Measurements from ENCODE around the gene ACTG1. TPM values are rescaled to one million over a fixed set of nuclear protein-coding genes. Genes with fewer than 3 reads are reported as not detected.

Gene ACTG1
- total RNA-seq, 2 donors from 2014 or later: 4,461 to 5,616 TPM

DNA sequence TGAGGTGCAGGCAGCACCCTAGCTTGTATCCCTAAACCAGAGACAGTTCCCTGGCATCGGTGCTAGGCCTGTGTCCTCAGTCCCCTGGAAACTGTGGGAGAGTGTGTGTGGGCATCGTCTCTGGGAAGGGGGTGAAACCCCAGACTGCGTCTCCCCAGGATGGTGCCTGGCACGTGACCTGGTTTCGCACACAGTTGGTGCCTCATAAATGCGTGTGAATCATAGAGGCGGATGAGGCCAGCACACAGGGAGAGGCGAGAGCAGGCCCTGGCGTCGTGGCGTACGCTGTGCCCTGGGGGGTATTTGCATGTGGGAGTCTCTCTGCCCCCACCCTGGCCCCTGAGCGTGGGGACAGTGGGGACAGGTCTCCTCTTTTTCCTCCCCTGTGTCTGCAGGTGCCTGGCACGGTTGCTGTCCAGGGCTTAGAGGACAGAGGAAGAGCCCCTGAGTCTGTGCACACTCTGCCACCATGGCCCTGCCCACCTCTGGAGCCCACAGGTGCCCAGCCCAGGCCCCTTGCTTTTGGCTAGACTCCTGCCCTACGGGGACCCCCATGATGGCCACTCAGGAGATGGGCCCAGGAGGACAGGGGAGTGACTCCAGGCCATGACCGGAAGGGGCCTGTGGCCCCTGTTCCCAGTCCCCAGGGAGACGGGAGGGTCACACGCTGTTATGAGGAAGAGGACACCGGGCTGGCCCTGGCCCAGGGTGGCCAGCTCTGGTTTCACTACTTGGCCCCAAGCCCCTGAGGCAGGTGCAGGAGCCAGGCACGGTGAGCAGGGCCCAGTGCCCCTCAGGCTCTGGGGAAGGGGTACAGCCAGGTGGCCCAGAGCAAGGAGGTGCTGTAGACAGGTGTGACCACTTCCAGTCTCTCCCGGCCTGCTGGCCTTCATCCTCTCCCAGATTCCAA, 14.3 kb upstream of the ACTG1 start:
- DNase-seq: no peak
- no peaks in the 10 kb centered on the region for H3K36me3 ChIP-seq (ENCODE audit: control insufficient read depth, insufficient read depth, low read length)
- no peak overlapping the region for H3K27ac ChIP-seq (ENCODE audit: low read depth, low read length)
- no peak overlapping the region for H3K4me3 ChIP-seq (ENCODE audit: low read length)
- H3K27me3 Mint-ChIP-seq (ENCODE audit: insufficient read depth): peaks cover 32% of the 10 kb centered on the region
- peaks cover 2% of the 10 kb centered on the region for H3K4me1 Mint-ChIP-seq
- TF ChIP-seq, protein P1, sequence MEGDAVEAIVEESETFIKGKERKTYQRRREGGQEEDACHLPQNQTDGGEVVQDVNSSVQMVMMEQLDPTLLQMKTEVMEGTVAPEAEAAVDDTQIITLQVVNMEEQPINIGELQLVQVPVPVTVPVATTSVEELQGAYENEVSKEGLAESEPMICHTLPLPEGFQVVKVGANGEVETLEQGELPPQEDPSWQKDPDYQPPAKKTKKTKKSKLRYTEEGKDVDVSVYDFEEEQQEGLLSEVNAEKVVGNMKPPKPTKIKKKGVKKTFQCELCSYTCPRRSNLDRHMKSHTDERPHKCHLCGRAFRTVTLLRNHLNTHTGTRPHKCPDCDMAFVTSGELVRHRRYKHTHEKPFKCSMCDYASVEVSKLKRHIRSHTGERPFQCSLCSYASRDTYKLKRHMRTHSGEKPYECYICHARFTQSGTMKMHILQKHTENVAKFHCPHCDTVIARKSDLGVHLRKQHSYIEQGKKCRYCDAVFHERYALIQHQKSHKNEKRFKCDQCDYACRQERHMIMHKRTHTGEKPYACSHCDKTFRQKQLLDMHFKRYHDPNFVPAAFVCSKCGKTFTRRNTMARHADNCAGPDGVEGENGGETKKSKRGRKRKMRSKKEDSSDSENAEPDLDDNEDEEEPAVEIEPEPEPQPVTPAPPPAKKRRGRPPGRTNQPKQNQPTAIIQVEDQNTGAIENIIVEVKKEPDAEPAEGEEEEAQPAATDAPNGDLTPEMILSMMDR (conservative IDR thresholded peaks at IDR 0.05): no peak
- no peak overlapping the region for H3K27ac Mint-ChIP-seq
- H3K9me3 ChIP-seq (ENCODE audit: control insufficient read depth, low read length): no peaks in the 10 kb centered on the region
- no peak overlapping the region for H3K9ac ChIP-seq (ENCODE audit: extremely low read depth, low read length, poor library complexity, severe bottlenecking)
- H3K4me1 ChIP-seq (ENCODE audit: control insufficient read depth, insufficient read depth, low read length): no peaks in the 10 kb centered on the region
- WGBS, 2 experiments (ENCODE audit: insufficient coverage in 1 of 2, insufficient read length in 1 of 2): 93 to 94% methylated on average over 9 to 21 of the region's 21 CpGs
- no peak overlapping the region for H3K4me3 Mint-ChIP-seq
- no peaks in the 10 kb centered on the region for H3K36me3 Mint-ChIP-seq (ENCODE audit: low read depth)
- no peaks in the 10 kb centered on the region for H3K27me3 ChIP-seq (ENCODE audit: control insufficient read depth, insufficient read depth, low read length, poor library complexity, severe bottlenecking)
- H3K9me3 Mint-ChIP-seq: no peaks in the 10 kb centered on the region

DNA sequence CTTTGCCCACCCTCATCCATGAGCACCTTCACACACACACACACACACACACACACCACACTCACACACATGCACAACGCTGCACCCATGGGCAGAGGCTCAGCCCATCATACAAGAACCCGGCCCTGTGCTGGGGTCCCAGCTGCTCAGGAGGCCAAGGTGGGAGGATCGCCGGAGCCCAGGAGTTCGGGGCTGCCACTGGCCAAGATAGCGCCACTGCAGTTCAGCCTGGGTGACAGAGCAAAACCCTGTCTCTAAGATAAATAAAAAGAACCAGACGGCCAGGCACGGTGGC, 12.2 kb upstream of the ACTG1 start:
- peaks cover 3% of the 10 kb centered on the region for H3K4me1 ChIP-seq (ENCODE audit: control insufficient read depth, insufficient read depth, low read length)
- Mint-ChIP-seq H3K27ac (no peak overlapping the region), H3K4me3 (no peak overlapping the region), H3K36me3 (ENCODE audit: low read depth) (no peaks in the 10 kb centered on the region), H3K4me1 (peaks cover 2% of the 10 kb centered on the region), H3K27me3 (ENCODE audit: insufficient read depth) (peaks cover 49% of the 10 kb centered on the region), H3K9me3 (no peaks in the 10 kb centered on the region)
- H3K36me3 ChIP-seq (ENCODE audit: control insufficient read depth, insufficient read depth, low read length): no peaks in the 10 kb centered on the region
- peaks cover 8% of the 10 kb centered on the region for H3K27me3 ChIP-seq (ENCODE audit: control insufficient read depth, insufficient read depth, low read length, poor library complexity, severe bottlenecking)
- WGBS, 2 experiments (ENCODE audit: insufficient coverage in 1 of 2, insufficient read length in 1 of 2): 95 to 100% methylated on average over 4 to 8 of the region's 8 CpGs
- H3K4me3 ChIP-seq (ENCODE audit: low read length): no peak overlapping the region
- no peak overlapping the region for H3K27ac ChIP-seq (ENCODE audit: low read depth, low read length)
- TF ChIP-seq, protein P1 (conservative IDR thresholded peaks at IDR 0.05): no peak
- H3K9ac ChIP-seq (ENCODE audit: extremely low read depth, low read length, poor library complexity, severe bottlenecking): no peak overlapping the region
- no peaks in the 10 kb centered on the region for H3K9me3 ChIP-seq (ENCODE audit: control insufficient read depth, low read length)
- DNase-seq: no peak

DNA sequence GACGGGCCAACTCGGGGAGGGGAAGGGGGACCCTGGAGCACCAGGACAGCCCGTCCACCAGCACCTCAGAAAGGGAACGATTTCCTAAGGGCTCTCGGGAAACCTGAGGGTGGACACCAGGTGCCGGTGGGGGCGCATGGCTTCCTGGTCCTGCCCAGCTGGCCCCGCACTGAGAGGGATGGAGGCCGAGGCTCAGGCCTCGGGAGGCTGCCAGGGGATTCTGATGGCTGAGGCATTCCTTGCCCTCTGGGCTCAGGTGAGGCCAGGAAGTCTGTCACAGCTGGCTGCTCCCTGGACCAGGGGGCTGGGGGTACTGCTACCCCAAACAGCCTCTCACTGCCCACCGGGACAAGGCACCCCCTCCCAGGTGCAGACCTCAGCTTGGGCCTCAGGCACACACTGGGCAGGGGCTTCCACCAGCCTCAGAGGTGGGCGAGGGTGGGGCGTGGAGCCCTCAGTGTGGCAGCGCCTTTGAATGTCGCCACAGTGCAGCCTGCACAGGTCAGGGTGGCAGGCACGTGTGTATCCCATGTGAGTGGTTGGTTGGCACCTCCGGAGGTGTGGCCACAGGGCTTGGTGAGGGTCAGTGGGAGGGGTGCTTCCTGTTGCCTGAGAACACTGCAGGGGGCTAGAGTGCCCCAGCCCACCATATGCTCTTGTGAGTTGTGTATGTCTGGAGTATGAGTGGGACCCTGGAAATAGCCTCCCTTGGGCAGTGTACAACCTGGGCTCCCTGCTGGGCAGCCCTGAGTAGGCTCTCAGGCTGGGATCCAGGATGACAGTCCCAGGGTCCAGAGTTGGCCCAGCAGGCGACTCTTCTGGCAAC, 11.7 kb upstream of the ACTG1 start:
- Histone ChIP-seq H3K4me3 (ENCODE audit: low read length) (no peak overlapping the region), H3K36me3 (ENCODE audit: control insufficient read depth, insufficient read depth, low read length) (no peaks in the 10 kb centered on the region), H3K4me1 (ENCODE audit: control insufficient read depth, insufficient read depth, low read length) (peaks cover 7% of the 10 kb centered on the region), H3K27ac (ENCODE audit: low read depth, low read length) (no peak overlapping the region), H3K9ac (ENCODE audit: extremely low read depth, low read length, poor library complexity, severe bottlenecking) (no peak overlapping the region), H3K27me3 (ENCODE audit: control insufficient read depth, insufficient read depth, low read length, poor library complexity, severe bottlenecking) (peaks cover 8% of the 10 kb centered on the region), H3K9me3 (ENCODE audit: control insufficient read depth, low read length) (no peaks in the 10 kb centered on the region)
- Mint-ChIP-seq H3K4me1 (peaks cover 2% of the 10 kb centered on the region), H3K27me3 (ENCODE audit: insufficient read depth) (peaks cover 47% of the 10 kb centered on the region), H3K27ac (no peak overlapping the region), H3K4me3 (no peak overlapping the region), H3K36me3 (ENCODE audit: low read depth) (no peaks in the 10 kb centered on the region), H3K9me3 (no peaks in the 10 kb centered on the region)
- no peak for DNase-seq
- TF ChIP-seq, protein P1 (conservative IDR thresholded peaks at IDR 0.05): no peak
- WGBS, 2 experiments (ENCODE audit: insufficient coverage in 1 of 2, insufficient read length in 1 of 2): 92 to 95% methylated on average over 14 to 18 of the region's 18 CpGs
